GM21737 (cell line): ENCODE data around the gene LRRC75A.

ENCODE experiments used
- ATAC-seq: cut with Tn5 transposase; IDR thresholded peaks from one replicate; pipeline ENCODE4 v1.9.1; 2021; ENCODE audit warnings: mild to moderate bottlenecking, moderate library complexity; ENCODE audit not compliant: unreplicated experiment

LRRC75A gene

DNA sequence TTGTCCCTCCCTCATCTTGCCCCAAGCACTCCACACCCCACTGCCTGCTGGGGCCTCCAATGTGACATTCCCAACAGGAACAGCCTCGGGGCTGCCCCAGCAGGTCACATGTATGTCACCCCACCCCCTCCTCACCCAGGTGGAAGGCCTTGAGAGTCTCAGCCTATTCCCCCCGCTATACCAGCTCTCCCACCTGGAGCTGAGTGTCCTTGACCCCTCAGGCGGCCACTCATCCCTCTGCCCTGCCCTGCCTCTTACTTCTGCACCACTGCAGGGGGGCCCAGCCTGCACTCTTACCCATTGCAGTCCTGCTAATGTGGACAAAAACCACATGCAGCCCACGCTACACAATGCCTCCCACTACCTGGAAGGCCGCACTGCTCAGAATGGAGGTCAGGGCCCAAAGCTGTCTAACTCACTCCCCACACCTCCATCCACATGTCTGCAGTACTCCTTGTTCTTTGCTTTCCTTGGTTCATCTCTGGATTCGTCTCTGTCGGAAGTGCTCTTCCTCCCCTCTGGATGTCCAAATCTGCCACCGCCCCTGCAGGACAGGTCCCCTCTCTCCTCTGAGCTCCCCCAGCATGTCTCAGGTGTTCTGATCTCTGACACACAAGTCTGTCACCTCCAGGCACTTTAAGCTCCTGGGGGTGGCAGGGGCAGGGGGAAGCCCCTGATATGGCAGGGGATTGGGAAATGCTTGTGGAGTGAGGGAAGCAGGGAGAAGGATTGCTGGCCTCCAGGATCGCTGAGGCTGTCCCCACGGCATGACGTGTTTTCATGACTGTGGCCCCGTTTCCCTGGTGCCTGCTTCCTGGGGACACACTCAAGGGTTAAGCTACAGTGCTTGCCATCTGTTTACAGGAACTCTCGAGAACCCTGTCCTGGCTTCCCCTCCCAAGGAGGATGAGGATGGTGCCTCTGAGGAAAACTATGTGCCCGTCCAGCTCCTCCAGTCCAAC lies 55.8 kb downstream of the LRRC75A start:
- no peak for ATAC-seq

DNA sequence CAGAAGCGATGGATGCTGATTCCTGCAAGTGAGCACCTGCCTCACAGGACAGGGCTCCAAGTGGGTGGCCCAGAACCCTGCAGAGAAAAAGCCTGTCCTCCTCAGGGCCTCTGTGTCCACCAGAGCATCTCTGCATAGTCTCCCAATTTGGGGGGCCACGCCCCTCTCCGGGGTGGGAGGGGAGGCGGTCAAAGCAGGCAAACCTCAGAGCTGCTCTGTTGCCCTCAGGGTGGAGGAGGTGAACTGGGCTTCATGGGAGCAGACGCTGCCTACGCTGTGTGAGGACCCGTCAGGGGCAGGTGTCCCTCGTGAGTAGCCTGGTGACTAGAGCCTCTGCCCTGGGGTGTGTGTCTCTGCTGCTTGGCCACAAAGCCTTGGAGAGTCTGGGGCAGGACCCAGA lies 57.3 kb downstream of the LRRC75A start:
- no peak for ATAC-seq

GRCh38 chr17:16433514-16433913 lies 58.5 kb downstream of the LRRC75A start:
- ATAC-seq, result no peak

DNA sequence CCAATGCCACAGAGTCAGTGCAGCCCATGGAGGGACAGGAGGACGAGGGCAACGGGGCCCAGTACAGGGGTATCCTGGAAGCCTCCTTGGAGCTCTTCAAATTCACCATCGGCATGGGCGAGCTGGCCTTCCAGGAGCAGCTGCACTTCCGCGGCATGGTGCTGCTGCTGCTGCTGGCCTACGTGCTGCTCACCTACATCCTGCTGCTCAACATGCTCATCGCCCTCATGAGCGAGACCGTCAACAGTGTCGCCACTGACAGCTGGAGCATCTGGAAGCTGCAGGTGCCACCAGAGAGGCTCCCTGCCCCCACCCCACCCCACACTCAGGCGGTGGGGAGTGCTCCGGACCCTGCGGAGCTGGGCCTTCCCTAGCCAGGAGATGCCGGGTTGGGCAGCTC lies 60.0 kb downstream of the LRRC75A start:
- ATAC-seq, result no peak

DNA sequence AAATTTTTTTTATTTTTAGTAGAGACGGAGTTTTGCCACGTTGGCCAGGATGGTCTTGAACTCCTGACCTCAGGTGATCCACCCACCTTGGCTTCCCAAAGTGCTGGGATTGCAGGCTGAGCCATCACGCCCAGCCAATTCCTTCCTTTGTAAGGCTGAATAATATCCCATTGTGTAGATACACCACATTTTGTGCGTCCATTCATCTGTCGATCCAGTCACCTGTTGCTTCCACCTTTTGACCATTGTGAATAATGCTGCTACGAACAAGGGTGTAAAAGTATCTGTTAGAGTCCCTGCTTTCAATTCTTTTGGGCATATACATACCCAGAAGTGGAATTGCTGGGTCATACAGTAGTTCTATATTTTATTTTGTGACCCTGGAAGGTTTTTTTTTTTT lies 61.3 kb downstream of the LRRC75A start:
- no peak for ATAC-seq

- no peak for ATAC-seq
These were observed 62.9 kb downstream of the LRRC75A start for GRCh38 chr17:16429083-16429482.

- ATAC-seq, result no peak
These were observed 63.7 kb downstream of the LRRC75A start for GRCh38 chr17:16428098-16428882.

GRCh38 chr17:16427020-16427419 lies 65.0 kb downstream of the LRRC75A start:
- ATAC-seq, result no peak

DNA sequence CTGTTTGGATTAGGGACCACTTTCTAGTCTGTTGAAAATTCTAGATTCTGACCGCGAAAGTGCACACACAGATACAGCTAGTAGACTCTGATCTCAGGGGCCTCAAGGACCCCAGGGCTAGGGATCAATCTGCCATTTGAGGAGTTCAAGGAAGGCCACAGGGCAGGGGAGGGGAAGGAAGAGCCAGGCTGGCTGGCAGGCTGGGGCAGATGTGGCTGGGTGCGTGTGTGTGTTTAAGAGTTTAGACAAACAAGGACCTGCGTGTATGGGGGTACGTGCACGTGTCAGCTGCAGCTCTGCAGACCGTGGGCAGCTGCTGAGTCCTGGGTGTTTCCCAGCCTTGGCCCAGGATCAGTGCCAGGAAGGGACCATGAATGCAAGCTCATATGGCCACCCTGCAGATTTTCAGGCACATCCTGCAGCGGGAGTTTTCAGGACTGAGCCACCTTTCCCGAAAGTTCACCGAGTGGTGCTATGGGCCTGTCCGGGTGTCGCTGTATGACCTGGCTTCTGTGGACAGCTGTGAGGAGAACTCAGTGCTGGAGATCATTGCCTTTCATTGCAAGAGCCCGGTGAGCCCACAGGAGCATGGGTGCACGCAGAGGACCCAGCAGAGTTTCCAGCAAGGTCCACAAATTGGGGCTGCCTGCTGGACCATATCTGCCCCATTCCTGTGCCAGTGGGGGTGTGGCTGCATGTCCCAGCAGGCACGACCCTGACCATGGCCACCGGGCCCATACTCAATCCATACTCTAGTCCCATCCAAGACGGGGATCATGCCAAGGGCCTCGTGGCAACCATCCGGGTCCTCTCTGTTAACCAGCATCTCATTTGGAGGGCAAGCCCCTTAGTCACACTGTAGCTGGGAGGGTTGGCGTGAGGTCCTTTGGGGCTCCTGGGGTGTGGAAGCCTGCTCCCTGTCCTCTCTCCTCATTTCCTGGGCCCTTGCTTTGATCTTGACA lies 66.0 kb downstream of the LRRC75A start:
- ATAC-seq, result no peak

DNA sequence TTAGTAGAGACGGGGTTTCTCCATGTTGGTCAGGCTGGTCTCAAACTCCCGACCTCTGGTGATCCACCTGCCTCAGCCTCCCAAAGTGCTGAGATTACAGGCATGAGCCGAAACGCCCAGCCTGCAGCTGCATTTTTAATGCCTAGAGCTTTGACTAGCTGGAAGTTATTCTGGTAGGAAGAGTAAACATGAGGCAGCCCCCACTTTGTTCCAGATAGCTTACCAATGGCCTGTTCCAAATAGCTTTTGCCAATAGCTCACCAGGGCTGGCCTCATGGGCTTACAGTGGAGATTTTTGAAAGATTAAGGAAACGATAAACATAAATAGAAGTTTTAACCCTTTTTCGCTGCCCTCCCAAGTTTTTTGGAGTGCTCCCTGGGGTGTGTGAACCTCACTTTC lies 66.8 kb downstream of the LRRC75A start:
- no peak for ATAC-seq

DNA sequence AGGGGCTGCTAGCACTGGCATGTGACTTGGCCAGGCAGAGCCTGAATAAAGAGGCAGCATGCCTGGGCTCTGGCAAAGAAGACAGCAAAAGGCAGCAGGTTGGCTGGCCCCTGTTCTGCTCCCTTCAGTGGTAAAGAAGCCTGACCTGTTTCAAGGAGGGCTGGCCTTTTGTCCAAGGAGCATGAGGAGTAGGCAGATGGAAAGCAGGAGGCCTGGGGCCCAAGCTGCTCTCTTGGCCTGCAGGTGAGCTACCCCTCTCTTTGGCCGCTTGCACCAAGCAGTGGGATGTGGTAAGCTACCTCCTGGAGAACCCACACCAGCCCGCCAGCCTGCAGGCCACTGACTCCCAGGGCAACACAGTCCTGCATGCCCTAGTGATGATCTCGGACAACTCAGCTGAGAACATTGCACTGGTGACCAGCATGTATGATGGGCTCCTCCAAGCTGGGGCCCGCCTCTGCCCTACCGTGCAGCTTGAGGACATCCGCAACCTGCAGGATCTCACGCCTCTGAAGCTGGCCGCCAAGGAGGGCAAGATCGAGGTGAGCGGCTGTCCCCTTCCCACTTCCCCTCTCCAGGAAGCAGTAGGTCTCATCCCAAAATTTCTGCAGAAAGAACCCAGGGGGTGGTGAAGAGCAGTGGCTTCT lies 68.6 kb downstream of the LRRC75A start:
- no peak for ATAC-seq

DNA sequence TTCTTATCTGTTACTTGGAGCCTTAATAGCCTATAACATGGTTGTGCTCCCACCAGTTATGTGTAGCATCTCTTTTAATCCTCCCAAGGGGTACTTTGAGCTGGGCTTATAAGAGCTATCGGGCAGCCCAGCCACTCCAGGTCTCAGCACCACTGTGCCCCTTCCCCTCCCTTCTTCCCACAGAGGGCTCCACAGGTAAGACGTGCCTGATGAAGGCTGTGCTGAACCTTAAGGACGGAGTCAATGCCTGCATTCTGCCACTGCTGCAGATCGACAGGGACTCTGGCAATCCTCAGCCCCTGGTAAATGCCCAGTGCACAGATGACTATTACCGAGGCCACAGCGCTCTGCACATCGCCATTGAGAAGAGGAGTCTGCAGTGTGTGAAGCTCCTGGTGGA lies 69.6 kb downstream of the LRRC75A start:
- no peak for ATAC-seq

DNA sequence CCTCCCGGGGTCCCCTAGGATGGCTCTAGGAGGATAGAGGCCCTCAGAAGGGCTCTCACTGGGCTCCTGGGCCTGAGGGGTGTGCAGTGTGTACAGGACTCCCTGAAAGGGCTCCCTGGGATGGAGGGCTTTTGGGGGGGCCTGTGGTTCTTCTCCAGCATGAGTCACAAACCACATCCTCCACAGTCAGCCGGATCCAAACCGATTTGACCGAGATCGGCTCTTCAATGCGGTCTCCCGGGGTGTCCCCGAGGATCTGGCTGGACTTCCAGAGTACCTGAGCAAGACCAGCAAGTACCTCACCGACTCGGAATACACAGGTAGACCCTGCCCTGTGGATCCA lies 72.1 kb downstream of the LRRC75A start:
- no peak for ATAC-seq

- peak; percentile 34 for ATAC-seq
These were observed 72.7 kb downstream of the LRRC75A start for GRCh38 chr17:16419074-16419928.

DNA sequence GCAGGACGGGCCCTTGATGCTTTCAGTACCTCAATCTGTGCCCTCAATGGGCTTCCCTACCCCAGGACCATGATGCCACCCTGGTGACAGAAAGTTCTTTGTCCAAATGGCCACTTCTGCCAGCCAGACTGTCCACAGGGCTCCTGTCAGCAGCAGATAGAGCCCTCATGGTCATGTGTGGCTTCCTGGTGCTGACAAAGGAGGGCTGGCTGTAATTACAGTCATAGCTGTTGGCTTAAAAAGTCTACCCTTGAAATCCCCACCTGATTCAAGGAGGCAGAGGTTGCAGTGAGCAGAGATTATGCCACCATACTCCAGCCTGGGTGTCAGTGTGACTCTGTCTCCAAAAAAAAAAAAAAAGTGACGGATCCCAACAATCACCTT lies 73.3 kb downstream of the LRRC75A start:
- no peak for ATAC-seq

DNA sequence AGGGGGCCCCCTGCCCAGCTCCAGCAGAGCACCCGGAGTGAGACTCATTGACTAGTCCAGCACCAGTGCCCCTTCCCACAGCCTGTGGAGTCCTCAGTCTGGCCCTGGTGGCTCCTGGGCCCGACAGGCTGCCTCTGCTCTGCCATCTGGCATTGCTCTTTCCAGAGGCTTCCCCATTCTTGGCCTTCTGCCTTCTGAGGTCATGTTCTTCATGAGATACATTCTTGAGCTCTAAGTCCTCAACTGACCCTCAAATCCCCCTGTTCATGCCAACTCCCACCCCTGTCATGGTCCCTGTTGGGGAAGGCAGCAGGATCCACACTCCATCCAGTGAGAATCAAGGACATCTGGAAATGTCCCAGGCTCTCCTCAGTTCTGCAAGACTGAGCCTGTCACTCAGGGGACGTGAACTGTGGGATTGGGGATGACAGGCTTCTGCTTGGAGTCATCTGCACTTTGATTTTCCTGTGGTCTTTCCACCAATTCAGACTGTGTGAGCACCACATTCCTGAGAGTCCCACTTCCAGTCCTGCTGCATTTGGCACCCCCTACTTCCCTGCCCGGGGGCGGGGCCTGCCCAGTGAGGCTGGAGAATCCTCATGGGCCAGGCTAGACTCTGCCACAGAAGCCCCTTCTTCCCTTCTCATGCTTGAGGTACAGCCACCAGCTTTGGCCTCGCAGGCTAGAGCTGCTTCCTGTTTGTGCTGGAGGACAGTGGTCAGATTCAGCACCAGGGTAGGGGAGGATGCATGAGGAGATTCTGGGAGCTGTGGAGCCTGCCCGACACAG lies 73.9 kb downstream of the LRRC75A start:
- no peak for ATAC-seq

GRCh38 chr17:16417399-16417798 lies 74.6 kb downstream of the LRRC75A start:
- no peak for ATAC-seq

- ATAC-seq, result no peak
These were observed 76.7 kb downstream of the LRRC75A start, which contains the start of gene TRPV2 for GRCh38 chr17:16415031-16415924. Gene TRPV2 (plus strand): TSS chr17:16415571. CDS start chr17:16417669, 2,098 bp downstream.
